ENCODE data around the gene ADISSP.

DNA sequence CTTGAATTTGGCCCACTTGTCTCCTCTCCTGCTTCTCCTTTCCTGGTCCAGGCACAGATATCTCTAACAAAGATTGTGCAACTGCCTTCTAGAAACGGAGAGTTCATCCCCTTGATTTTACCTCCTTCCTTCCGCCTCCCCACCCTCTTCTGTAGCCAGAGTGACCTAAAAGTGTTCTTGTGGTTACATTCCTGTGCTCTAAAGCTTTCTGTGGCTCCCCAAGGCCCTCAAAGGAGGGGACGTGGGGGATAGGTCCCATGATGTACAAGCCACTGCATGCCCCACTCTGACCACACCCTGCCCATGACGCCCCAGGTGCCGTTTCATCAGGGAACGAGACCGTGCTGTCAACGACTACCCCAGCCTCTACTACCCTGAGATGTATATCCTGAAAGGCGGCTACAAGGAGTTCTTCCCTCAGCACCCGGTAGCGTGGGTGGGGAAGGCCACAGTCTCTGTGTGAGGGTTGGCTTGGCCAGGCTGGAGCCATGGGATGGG lies 36.8 kb upstream of the ADISSP start:
- TF ChIP-seq, protein P1, sequence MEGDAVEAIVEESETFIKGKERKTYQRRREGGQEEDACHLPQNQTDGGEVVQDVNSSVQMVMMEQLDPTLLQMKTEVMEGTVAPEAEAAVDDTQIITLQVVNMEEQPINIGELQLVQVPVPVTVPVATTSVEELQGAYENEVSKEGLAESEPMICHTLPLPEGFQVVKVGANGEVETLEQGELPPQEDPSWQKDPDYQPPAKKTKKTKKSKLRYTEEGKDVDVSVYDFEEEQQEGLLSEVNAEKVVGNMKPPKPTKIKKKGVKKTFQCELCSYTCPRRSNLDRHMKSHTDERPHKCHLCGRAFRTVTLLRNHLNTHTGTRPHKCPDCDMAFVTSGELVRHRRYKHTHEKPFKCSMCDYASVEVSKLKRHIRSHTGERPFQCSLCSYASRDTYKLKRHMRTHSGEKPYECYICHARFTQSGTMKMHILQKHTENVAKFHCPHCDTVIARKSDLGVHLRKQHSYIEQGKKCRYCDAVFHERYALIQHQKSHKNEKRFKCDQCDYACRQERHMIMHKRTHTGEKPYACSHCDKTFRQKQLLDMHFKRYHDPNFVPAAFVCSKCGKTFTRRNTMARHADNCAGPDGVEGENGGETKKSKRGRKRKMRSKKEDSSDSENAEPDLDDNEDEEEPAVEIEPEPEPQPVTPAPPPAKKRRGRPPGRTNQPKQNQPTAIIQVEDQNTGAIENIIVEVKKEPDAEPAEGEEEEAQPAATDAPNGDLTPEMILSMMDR (conservative IDR thresholded peaks at IDR 0.05 in 1 of 2, IDR thresholded peaks at IDR 0.05 in 1 of 2; ENCODE audit: low read depth in 1 of 2, low read length in 2 of 2) = no peak
- TF ChIP-seq EZH2 (IDR thresholded peaks at IDR 0.05; ENCODE audit: low read length, missing control alignments) = no peak
